K562 (cell line): ENCODE results near the gene LAIR1. TPM values are rescaled to one million over a fixed set of nuclear protein-coding genes. Genes with fewer than 3 reads are reported as not detected.

ENCODE experiments used
- ATAC-seq: fragments of 200-7000 bp; cut with Tn5 transposase; 3 replicates; pipeline ENCODE4 v1.9.1; 2020; ENCODE audit warnings: moderate library complexity
- BruUV-seq: library from RNA; stranded (reverse); fragments of 400-500 nt; replicated peaks from 2 replicates; lab custom pipeline; 2021; lab: Mats Ljungman, UMichigan
- CTCF ChIA-PET: fragments of 300-600 bp; formaldehyde crosslinking; extraction: SDS; loops from one replicate; lab custom pipeline; 2021; ENCODE audit warnings: low intra/inter-chr PET ratio; lab: Yijun Ruan, JAX
- POLR2A ChIA-PET: fragments of 300-600, 350-650 bp; sonication (Branson Sonifier 250); formaldehyde crosslinking; extraction: SDS; loops from one replicate; lab custom pipeline; 2021; ENCODE audit warnings: antibody characterized with exemption, inconsistent platforms; lab: Yijun Ruan, JAX
- DNase-seq, 4 experiments: peaks; one replicate each; pipeline versions ENCODE4 v3.0.0 to v3.0.0-alpha.2; 2011 to 2018; ENCODE audit warnings: low spot score in 3 of 4, mixed read lengths in 3 of 4; ENCODE audit errors: extremely low read depth in 1 of 4
- FAIRE-seq: peaks from 2 replicates; lab custom pipeline; 2011; peaks lifted over from hg19 to GRCh38; lab: Jason Lieb, UNC
- H2AFZ ChIP-seq: 2 replicates; pipeline ENCODE4 v1.6.0; 2011; ENCODE audit warnings: low read depth, low read length, control low read depth, inconsistent platforms
- H3K27ac ChIP-seq: fragments of 200-600 bp; 3 replicates; pipeline ENCODE4 v1.8.0; 2011; ENCODE audit warnings: low read depth, mild to moderate bottlenecking, control low read depth, inconsistent platforms, low read length, moderate library complexity, mixed read lengths; ENCODE audit errors: extremely low read depth
- H3K27me3 ChIP-seq, 2 experiments: fragments of 300-600 bp in 1 of 2; 2 replicates in 1 of 2; 3 replicates in 1 of 2; pipeline versions ENCODE4 v1.6.0 to v1.8.0; 2011; ENCODE audit warnings: inconsistent platforms in 2 of 2, low read length in 2 of 2, mild to moderate bottlenecking in 1 of 2, mixed read lengths in 1 of 2, moderate library complexity in 1 of 2; ENCODE audit not compliant: control insufficient read depth in 2 of 2, insufficient read depth in 2 of 2
- H3K36me3 ChIP-seq: fragments of 300-600 bp; 3 replicates; pipeline ENCODE4 v1.8.0; 2011; ENCODE audit warnings: mild to moderate bottlenecking, low read length, inconsistent platforms; ENCODE audit not compliant: control insufficient read depth, insufficient read depth
- H3K4me1 ChIP-seq, 2 experiments: fragments of 200-600 bp in 1 of 2; replicated peaks in 1 of 2; 2 replicates in 1 of 2; 3 replicates in 1 of 2; pipeline versions ENCODE4 v1.5.1 to v1.8.0; 2011; ENCODE audit warnings: inconsistent platforms in 2 of 2, low read length in 2 of 2, mild to moderate bottlenecking in 1 of 2, mixed read lengths in 1 of 2, moderate library complexity in 1 of 2; ENCODE audit not compliant: control insufficient read depth in 2 of 2, insufficient read depth in 2 of 2
- H3K4me2 ChIP-seq: 2 replicates; pipeline ENCODE4 v1.6.1; 2011; ENCODE audit warnings: low read length, control low read depth, inconsistent platforms, mixed read lengths; ENCODE audit not compliant: insufficient read depth
- H3K4me3 ChIP-seq: fragments of 200-600 bp; sonication (generic), shearing (Covaris generic); 2 replicates; pipeline ENCODE4 v1.5.1; 2016; ENCODE audit warnings: control low read depth, inconsistent platforms
- H3K79me2 ChIP-seq: fragments of 200-600 bp; 3 replicates; pipeline ENCODE4 v1.8.0; 2011; ENCODE audit warnings: low read length, inconsistent platforms; ENCODE audit not compliant: control insufficient read depth, insufficient read depth
- H3K9ac ChIP-seq, 2 experiments: 2 replicates each; pipeline versions ENCODE4 v1.6.0 to v1.6.1; 2011; ENCODE audit warnings: low read depth in 2 of 2, low read length in 2 of 2, control low read depth in 1 of 2, inconsistent platforms in 1 of 2, mild to moderate bottlenecking in 1 of 2, mixed read lengths in 1 of 2; ENCODE audit not compliant: insufficient read depth in 1 of 2
- H3K9me1 ChIP-seq: one replicate; pipeline ENCODE4 v1.6.0; 2011; ENCODE audit warnings: inconsistent platforms, mild to moderate bottlenecking, low read length, moderate library complexity; ENCODE audit not compliant: control insufficient read depth, insufficient read depth
- H3K9me3 ChIP-seq: replicated peaks from 2 replicates; pipeline ENCODE4 v1.5.1; 2011; ENCODE audit warnings: low read depth, low read length, inconsistent platforms; ENCODE audit not compliant: control insufficient read depth, insufficient read depth
- H4K20me1 ChIP-seq: replicated peaks from 2 replicates; pipeline ENCODE4 v1.6.1; 2011; ENCODE audit warnings: low read length, inconsistent platforms, mixed read lengths; ENCODE audit not compliant: control insufficient read depth, insufficient read depth
- MTF1 ChIP-seq: fragments of 250-450 bp; sonication (Bioruptor Pico); IDR thresholded peaks from 2 replicates; pipeline ENCODE4 v1.9.0; 2021; ENCODE audit warnings: moderate library complexity, mild to moderate bottlenecking, inconsistent platforms, borderline replicate concordance
- PTTG1 ChIP-seq: fragments of 450-650 bp; IDR thresholded peaks from 2 replicates; pipeline ENCODE4 v1.6.1; 2016; ENCODE audit warnings: low read depth, mild to moderate bottlenecking, missing genetic modification characterization, missing compliant biosample characterization
- PYGO2 ChIP-seq: fragments of 450-650 bp; IDR thresholded peaks from 2 replicates; pipeline ENCODE4 v1.6.1; 2016; ENCODE audit warnings: mild to moderate bottlenecking, missing genetic modification characterization, moderate library complexity, missing compliant biosample characterization
- RAD21 ChIP-seq, 2 experiments: fragments of 250-450 bp in 1 of 2; fragments of 450-650 bp in 1 of 2; sonication (Bioruptor Pico) in 1 of 2; formaldehyde crosslinking in 1 of 2; IDR thresholded peaks in 1 of 2; conservative IDR thresholded peaks in 1 of 2; 2 replicates each; pipeline versions ENCODE4 v1.4.0 to v1.8.0; 2020 to 2022; ENCODE audit warnings: mild to moderate bottlenecking in 2 of 2, moderate library complexity in 1 of 2
- RBM25 ChIP-seq: fragments of 200-400 bp; formaldehyde crosslinking; IDR thresholded peaks from 2 replicates; pipeline ENCODE4 v1.6.1; 2018; ENCODE audit warnings: low read length, low read depth, moderate library complexity; ENCODE audit not compliant: severe bottlenecking
- ZNF212 ChIP-seq: fragments of 450-650 bp; formaldehyde crosslinking; IDR thresholded peaks from 2 replicates; pipeline ENCODE4 v1.4.0; 2020; ENCODE audit warnings: mild to moderate bottlenecking
- ZNF436 ChIP-seq: fragments of 250-450, 450-650 bp; sonication (Bioruptor Pico); formaldehyde crosslinking; IDR thresholded peaks from 2 replicates; pipeline ENCODE4 v1.7.0; 2020; ENCODE audit warnings: mild to moderate bottlenecking
- ZNF707 ChIP-seq: fragments of 250-450 bp; sonication (Bioruptor Pico); conservative IDR thresholded peaks from 2 replicates; pipeline ENCODE4 v1.8.0; 2022; ENCODE audit warnings: inconsistent platforms, mild to moderate bottlenecking, moderate library complexity
- WGBS: fragments of 100-300 bp; shearing (Covaris generic); methylation state at CpG from one replicate; pipeline ENCODE4 v1.1.6; 2016; ENCODE audit warnings: low coverage, mixed read lengths; ENCODE audit not compliant: insufficient coverage; ENCODE audit errors: missing lambda C conversion rate; 5-methylcytosine and 5-hydroxymethylcytosine counted together
- in situ Hi-C: fragments of 300-500 bp; cut with MboI; formaldehyde crosslinking; loops from 4 replicates; pipeline ENCODE4 v1.15.0; 2018; ENCODE audit warnings: inconsistent platforms, mixed read lengths
- intact Hi-C: fragments of 100-400 bp; cut with micrococcal nuclease; formaldehyde crosslinking; loops from 2 replicates; pipeline ENCODE4 v1.14.2; 2022
- polyA plus RNA-seq, 8 experiments: library from polyadenylated mRNA; depleted of rRNA in 4 of 8; stranded (reverse) in 5 of 8; unstranded in 3 of 8; fragments of >200 nt; fragmentation: Nextera tagmentation in 2 of 8; fragmentation: Illumina TruSeq in 1 of 8; extraction: Ambion mirVana in 2 of 8; extraction: Trizol in 1 of 8; gene quantifications; 2 replicates each; pipeline versions ENCODE4 v1.2.1 to v1.2.3, GENCODE V29; 2011 to 2014; ENCODE audit warnings: inconsistent platforms in 1 of 8, missing spikeins in 1 of 8
- total RNA-seq, 7 experiments: library from RNA; depleted of rRNA in 6 of 7; stranded (reverse); fragments of >200 nt in 6 of 7; fragmentation: Illumina TruSeq in 2 of 7; extraction: Trizol in 2 of 7; gene quantifications; 2 replicates each; pipeline versions ENCODE4 v1.2.1 to v1.2.3, GENCODE V29; 2011 to 2021; ENCODE audit warnings: low replicate concordance in 1 of 7
- TF ChIP-seq, protein P1 (sequence below): sonication (generic); formaldehyde crosslinking; IDR thresholded peaks from 2 replicates; pipeline ENCODE4 v1.8.1; 2022; ENCODE audit warnings: missing genetic modification reagents
- TF ChIP-seq, protein P2 (sequence below): sonication (generic); formaldehyde crosslinking; IDR thresholded peaks from 2 replicates; pipeline ENCODE4 v1.8.1; 2023; ENCODE audit warnings: mild to moderate bottlenecking, missing genetic modification reagents
- TF ChIP-seq, protein P3 (sequence below): IDR thresholded peaks from 2 replicates; pipeline ENCODE4 v1.6.1; 2011; ENCODE audit warnings: borderline replicate concordance, low read depth, mild to moderate bottlenecking, moderate library complexity, low read length; ENCODE audit not compliant: insufficient read depth, poor library complexity, severe bottlenecking

The LAIR1 gene
- total and polyA plus RNA-seq, 9 of the 15 experiments (the other 6 are each of a cell fraction or from before 2014, with no cell fraction given), result 0.12 to 0.54 (median 0.24) TPM; not detected in 6

DNA sequence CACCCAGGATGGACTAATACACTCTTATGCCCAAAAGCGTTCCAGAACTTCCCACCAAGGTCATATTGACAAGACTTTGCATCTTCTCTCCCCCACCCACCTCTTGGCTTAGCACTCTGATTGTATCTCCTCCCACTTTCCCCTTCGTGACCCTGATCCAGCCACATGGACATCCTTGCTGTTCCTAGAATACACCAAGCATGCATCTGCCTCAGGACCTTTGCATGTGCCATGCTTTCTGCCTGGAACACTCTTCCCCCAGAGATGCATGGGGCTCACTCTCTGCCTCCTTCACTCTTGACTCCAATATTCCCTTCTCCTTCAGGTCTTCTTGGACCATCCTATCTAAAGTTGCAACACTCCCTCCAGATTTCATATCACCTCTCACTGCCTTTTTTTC lies 16.2 kb upstream of the LAIR1 start (continued):
- TF ChIP-seq RBM25, result peak; percentile 52
- TF ChIP-seq, all 486 proteins: peak for 2

GRCh38 chr19:54379187-54379678 lies 14.5 kb upstream of the LAIR1 start:
- no peak overlapping the region for H3K27ac ChIP-seq
- intact Hi-C loops, result no loop called here
- H3K9ac ChIP-seq, result no peak overlapping the region
- no peaks in the 10 kb centered on the region for H3K9me1 ChIP-seq
- H3K4me1 ChIP-seq, result no peaks in the 10 kb centered on the region
- ChIA-PET CTCF (no interaction called here), POLR2A (interaction anchor here (0.6 kb wide), 1 partner anchor 169 kb away, joined by 3 read pairs; no protein-coding TSS in a partner anchor)
- H3K79me2 ChIP-seq, result no peaks in the 10 kb centered on the region
- DNase-seq (no peak), FAIRE-seq (no peak), ATAC-seq (no peak)
- H2AFZ ChIP-seq, result no peak overlapping the region
- no peaks in the 10 kb centered on the region for H3K36me3 ChIP-seq
- no peaks in the 10 kb centered on the region for H4K20me1 ChIP-seq
- peaks cover 5 to 40% of the 10 kb centered on the region in 2 experiments; a peak in 4 of 5 replicates for H3K27me3 ChIP-seq
- WGBS, result 2% methylated on average over 5 of the region's 5 CpGs
- no peak overlapping the region for H3K4me3 ChIP-seq
- no peaks in the 10 kb centered on the region for H3K9me3 ChIP-seq
- BruUV-seq, result no TSS peak
- TF ChIP-seq, protein P1, sequence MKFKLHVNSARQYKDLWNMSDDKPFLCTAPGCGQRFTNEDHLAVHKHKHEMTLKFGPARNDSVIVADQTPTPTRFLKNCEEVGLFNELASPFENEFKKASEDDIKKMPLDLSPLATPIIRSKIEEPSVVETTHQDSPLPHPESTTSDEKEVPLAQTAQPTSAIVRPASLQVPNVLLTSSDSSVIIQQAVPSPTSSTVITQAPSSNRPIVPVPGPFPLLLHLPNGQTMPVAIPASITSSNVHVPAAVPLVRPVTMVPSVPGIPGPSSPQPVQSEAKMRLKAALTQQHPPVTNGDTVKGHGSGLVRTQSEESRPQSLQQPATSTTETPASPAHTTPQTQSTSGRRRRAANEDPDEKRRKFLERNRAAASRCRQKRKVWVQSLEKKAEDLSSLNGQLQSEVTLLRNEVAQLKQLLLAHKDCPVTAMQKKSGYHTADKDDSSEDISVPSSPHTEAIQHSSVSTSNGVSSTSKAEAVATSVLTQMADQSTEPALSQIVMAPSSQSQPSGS (CRISPR knock-in tag), result no peak
- TF ChIP-seq ZNF707 (CRISPR knock-in tag) (no peak), MTF1 (CRISPR knock-in tag) (no peak), RAD21 (CRISPR knock-in tag; conservative IDR thresholded peaks at IDR 0.05 in 1 of 2, IDR thresholded peaks at IDR 0.05 in 1 of 2) (no peak), ZNF436 (CRISPR knock-in tag) (no peak), ZNF212 (no peak), PYGO2 (tag) (no peak), PTTG1 (tag) (no peak)
- TF ChIP-seq, protein P2, sequence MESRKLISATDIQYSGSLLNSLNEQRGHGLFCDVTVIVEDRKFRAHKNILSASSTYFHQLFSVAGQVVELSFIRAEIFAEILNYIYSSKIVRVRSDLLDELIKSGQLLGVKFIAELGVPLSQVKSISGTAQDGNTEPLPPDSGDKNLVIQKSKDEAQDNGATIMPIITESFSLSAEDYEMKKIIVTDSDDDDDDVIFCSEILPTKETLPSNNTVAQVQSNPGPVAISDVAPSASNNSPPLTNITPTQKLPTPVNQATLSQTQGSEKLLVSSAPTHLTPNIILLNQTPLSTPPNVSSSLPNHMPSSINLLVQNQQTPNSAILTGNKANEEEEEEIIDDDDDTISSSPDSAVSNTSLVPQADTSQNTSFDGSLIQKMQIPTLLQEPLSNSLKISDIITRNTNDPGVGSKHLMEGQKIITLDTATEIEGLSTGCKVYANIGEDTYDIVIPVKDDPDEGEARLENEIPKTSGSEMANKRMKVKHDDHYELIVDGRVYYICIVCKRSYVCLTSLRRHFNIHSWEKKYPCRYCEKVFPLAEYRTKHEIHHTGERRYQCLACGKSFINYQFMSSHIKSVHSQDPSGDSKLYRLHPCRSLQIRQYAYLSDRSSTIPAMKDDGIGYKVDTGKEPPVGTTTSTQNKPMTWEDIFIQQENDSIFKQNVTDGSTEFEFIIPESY, result no peak
- TF ChIP-seq, protein P3, sequence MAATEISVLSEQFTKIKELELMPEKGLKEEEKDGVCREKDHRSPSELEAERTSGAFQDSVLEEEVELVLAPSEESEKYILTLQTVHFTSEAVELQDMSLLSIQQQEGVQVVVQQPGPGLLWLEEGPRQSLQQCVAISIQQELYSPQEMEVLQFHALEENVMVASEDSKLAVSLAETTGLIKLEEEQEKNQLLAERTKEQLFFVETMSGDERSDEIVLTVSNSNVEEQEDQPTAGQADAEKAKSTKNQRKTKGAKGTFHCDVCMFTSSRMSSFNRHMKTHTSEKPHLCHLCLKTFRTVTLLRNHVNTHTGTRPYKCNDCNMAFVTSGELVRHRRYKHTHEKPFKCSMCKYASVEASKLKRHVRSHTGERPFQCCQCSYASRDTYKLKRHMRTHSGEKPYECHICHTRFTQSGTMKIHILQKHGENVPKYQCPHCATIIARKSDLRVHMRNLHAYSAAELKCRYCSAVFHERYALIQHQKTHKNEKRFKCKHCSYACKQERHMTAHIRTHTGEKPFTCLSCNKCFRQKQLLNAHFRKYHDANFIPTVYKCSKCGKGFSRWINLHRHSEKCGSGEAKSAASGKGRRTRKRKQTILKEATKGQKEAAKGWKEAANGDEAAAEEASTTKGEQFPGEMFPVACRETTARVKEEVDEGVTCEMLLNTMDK, result no peak
- in situ Hi-C loops, result no loop called here
- no peak overlapping the region for H3K4me2 ChIP-seq
